GM03348 (cell line): ENCODE measurements around the gene RABL2A.
"Not testable (repeated sequence)": the region's sequence is repeated elsewhere in the genome, so short reads cannot be mapped to it uniquely, and the experiment has no call there.

ENCODE experiments used
- DNase-seq: peaks from one replicate; pipeline ENCODE4 v3.0.0; 2012; ENCODE audit warnings: low spot score

The RABL2A gene

DNA sequence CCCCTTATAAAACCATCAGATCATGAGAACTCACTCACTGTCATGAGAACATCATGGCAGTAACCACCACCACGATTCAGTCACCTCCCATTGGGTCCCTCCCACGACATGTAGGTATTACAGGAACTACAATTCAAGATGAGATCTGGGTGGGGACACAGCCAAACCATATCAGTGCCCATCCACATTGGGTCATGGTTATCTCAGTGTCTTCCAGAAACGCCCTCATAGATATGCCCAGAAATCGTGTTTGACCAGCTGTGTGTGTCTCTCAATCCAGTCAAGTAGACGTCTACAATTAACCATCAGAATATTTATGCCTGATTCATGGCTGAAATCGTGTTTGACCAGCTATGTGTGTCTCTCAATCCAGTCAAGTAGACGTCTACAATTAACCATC lies 17.2 kb upstream of the RABL2A start:
- DNase-seq = not testable (repeated sequence)

DNA sequence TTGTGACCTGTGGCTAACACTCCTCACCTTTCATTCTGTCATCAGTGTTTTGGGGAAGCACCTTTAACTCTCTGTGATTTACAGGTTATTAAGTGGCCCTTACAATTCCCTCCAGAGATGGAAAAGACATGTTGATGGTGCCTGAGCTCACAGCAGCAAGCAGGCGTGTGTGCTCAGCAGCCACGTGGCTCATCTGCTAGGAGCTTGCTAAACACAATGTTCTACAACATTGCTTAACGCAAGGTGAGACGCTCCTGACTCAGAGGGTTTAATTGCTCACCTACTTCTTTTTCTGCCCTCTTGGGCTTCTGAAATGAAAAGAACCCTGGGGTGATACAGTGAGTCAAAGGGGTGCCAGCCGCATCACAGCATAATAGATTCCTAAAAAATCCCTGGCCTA lies 6.1 kb upstream of the RABL2A start:
- DNase-seq = not testable (repeated sequence)

DNA sequence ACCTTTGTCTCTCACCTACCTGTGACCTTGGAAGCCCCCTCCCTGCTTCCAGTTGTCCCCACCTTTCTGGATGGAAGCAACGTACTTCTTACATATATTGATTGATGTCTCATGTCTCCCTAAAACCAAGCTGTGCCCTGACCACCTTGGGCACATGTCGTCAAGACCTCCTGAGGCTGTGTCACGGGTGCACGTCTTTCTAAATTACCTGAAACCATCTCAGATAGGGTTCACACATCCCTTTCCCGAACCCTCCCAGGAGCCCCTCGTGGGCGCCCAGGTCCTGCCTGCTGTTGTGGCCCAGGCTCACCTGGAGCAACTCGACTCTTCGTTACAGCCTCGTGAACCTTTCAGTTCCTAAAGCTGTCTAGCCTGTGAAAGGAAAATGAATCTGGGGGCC lies 1.2 kb upstream of the RABL2A start:
- DNase-seq = not testable (repeated sequence)

DNA sequence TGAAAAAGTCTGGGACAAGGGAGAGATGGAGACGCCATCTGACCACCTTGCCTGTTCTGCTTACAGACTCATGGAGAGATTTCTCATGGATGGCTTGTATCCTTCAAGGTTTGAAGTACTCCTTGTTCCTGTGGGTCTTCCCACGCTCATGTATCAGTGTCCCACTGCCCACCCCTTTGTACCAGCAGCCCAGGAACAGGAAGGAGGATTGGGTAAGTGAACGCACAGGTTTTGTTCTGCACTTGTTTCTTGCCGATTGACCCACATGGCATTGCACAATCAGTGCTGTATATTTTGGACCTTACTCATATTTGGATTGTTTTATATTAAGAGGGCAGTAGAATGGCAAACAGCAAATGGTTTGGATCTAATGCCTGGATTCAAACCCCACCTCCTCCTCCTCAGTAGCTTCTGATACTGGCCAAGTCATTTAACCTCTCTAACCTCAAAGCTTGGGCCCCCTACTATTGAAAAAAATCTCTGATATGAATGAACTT lies 5.8 kb downstream of the RABL2A start:
- not testable (repeated sequence) for DNase-seq

DNA sequence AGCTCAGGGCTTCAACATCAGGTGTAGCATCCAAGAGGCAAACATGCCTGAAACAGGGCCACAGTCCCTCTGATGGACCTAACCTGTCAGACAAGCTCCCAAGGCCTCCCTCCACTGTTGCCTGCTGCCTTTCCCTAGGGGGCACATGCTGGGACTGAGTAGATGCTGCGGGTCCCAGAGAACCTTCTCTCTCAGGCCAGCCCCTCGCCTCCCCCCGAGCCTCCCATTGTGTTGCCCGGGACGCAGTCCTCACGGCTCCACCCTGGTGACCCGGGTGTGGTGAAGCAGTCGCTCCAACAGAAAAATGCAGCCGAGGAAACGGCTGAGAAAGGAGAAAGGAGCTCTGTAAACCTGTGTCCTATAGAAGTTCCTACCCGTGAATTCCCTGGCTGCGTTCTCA lies 8.3 kb downstream of the RABL2A start:
- DNase-seq = not testable (repeated sequence)

DNA sequence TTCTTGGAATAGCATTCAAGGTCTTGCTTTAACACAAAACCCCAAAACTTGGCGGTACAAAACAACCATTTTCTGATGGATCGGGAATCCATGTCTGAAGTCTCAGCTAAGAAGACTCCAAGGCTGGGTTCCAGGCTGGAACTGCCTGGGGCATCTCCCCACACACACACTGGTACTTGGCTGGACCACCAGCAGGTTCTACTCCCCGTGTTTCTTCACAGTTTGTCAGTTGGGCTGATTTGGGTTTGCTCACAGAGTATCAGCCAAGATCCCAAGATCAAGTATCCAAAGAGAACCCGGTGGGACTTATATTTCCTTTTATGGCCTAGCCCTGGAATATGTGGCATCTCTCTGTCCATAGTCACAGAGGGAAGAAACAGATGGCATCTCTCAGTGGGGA lies 9.2 kb downstream of the RABL2A start:
- DNase-seq = not testable (repeated sequence)

DNA sequence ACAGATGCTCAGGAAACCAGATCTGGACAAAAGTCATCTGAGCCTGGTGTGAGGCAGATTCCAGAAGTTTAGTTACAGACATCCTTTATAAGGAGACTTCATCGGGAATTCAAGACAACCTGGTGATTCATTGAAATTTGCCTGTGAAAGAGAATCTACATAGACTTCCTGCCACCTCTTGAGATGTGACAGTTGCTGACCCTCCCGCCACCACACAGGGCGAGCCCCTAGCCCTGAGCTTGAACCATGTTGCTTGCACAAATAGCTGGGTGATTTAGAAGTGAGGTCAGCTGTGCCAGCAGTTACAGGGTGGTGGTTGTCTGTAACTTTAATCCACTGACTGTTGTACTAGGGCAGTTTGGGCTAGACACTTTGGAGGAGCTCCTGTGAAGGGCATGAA lies 11.0 kb downstream of the RABL2A start:
- not testable (repeated sequence) for DNase-seq

DNA sequence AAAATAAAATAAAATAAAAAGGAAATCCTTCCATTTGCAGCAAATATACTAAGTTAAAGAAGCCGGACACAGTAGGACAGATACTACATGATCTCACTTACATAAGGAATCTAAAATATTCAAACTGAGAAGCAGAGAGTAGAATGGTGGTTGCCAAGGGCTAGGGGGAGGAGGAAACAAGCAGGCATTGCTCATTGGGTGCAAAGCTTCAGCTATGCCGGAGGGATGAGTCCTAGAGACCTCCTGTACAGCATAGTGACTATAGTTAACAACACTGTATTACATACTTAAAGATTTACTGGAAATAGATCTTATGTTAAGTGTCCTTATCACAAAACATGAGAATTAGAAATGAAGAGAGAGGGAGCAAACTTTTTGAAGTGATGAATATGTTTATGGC lies 19.2 kb downstream of the RABL2A start:
- not testable (repeated sequence) for DNase-seq

DNA sequence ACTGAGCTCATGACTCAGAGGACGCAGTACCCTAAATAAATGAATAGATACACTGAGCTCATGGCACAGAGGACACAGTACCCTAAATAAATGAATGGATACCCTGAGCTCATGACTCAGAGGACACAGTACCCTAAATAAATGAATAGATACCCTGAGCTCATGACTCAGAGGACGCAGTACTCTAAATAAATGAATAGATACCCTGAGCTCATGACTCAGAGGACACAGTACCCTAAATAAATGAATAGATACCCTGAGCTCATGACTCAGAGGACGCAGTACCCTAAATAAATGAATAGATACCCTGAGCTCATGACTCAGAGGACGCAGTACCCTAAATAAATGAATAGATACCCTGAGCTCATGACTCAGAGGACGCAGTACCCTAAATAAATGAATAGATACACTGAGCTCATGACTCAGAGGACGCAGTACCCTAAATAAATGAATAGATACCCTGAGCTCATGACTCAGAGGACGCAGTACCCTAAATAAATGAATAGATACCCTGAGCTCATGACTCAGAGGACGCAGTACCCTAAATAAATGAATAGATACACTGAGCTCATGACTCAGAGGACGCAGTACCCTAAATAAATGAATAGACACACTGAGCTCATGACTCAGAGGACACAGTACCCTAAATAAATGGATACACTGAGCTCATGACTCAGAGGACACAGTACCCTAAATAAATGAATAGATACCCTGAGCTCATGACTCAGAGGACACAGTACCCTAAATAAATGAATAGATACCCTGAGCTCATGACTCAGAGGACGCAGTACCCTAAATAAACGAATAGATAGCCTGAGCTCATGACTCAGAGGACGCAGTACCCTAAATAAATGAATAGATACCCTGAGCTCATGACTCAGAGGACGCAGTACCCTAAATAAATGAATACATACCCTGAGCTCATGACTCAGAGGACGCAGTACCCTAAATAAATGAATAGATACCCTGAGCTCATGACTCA lies 24.1 kb downstream of the RABL2A start:
- not testable (repeated sequence) for DNase-seq

DNA sequence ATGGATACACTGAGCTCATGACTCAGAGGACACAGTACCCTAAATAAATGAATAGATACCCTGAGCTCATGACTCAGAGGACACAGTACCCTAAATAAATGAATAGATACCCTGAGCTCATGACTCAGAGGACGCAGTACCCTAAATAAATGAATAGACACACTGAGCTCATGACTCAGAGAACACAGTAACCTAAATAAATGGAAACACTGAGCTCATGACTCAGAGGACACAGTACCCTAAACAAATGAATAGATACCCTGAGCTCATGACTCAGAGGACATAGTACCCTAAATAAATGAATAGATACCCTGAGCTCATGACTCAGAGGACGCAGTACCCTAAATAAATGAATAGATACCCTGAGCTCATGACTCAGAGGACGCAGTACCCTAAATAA lies 25.5 kb downstream of the RABL2A start:
- DNase-seq = not testable (repeated sequence)

DNA sequence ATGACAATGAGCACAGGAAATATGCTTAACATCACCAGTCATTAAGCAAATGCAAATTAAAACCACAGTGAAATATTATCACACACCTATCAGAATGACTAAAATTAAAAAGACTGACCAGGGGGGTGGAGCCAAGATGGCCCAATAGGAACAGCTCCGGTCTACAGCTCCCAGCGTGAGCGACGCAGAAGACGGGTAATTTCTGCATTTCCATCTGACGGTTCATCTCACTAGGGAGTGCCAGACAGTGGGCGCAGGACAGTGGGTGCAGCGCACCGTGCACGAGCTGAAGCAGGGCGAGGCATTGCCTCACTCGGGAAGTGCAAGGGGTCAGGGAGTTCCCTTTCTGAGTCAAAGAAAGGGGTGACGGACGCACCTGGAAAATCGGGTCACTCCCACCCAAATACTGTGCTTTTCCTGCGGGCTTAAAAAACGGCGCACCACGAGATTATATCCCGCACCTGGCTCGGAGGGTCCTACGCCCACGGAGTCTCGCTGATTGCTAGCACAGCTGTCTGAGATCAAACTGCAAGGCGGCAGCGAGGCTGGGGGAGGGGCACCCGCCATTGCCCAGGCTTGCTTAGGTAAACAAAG lies 29.1 kb downstream of the RABL2A start:
- DNase-seq = not testable (repeated sequence)

DNA sequence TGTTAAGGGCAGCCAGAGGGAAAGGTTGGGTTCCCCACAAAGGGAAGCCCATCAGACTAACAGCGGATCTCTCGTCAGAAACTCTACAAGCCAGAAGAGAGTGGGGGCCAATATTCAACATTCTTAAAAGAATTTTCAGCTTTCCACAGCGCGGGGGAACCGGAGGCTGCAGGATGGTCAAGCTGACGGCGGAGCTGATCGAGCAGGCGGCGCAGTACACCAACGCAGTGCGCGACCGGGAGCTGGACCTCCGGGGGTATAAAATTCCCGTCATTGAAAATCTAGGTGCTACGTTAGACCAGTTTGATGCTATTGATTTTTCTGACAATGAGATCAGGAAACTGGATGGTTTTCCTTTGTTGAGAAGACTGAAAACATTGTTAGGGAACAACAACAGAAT lies 30.7 kb downstream of the RABL2A start:
- DNase-seq = not testable (repeated sequence)

DNA sequence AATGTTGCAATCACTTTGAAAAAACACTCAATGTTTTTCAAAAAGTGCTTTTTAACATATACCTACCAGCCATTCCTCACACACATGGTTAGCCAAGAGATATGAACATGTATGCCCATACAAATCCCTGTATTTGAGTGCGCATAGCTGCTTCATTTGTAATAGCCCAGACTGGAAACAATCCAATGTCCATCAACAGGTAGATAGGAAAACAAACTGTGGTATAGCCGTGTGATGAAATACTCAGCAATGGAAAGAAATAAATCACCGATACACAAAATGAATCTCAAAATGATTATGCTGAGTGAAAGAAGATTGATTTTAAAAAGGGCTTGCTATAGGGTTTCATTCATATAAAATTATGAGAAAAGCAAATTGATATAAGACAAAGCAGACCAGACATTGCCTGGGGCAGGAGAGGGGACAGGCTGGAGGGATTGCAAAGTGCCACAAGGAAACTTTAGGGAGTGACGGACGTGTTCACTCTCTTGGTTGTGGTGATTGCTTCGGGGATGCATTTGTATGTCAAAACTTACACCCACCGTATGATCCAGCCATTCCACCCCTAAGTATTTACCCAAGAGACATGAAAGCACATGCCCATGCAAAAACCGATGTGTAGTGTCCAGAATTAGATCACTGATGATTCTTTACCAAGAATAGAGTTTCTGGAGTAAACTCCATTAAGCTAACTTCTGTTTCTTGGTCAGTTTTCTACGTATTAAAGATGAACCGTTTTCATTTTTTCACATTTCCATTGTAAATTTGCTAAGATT lies 36.4 kb downstream of the RABL2A start:
- not testable (repeated sequence) for DNase-seq

DNA sequence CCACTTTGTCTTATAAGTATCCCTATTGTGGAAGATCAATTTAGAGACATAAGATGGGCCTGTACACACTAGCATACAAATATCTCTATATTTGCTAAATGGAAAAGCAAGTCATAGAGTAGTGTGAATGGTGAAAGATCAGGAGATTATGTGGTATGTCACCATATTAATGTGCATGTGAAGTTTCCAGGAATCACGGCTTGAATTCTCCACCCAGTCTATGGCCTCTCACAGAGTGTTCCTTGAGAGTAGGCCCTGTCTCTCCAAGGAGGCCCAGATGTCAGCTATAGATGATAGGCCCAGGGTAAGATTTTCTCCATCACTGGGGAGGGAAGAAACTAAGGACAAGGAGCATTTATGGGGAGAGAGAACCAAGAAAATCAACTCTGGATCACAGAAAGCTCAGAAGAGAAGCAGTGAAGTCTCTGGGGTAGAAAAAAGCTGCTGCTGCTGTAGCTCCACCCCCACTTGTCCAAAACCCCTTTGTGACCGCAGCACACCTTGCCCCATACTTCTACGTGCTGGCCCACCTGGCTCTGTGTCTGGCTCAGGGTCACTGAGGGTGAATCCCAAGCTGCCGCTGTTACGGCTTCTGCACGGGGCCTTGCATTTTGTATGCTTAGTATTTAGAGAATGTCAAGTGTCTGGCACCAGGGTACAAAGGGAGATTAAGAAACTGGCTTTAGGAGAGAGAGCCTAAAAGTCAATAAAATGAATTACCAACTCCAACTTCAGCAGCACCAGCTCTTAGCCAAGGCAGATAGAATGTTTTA lies 37.9 kb downstream of the RABL2A start:
- DNase-seq = not testable (repeated sequence)

DNA sequence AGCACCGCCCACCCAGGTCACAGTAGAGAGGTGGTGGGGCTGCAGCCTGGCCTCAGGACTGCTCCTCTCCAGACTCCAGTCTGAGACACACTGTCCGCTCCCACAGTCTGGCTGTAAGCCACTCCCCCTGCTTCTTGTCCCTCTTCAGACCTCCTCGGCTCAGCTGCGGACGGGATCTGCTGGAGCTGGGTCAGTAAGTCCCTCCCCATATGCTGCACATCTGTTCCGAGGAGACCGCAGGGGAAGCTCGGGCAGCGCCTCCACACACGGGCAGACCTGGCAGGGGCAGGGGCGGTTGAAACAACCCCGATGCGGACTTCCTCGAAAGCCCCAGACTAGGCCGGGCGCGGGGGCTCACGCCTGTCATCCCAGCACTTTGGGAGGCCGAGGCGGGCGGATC lies 41.9 kb downstream of the RABL2A start:
- not testable (repeated sequence) for DNase-seq

DNA sequence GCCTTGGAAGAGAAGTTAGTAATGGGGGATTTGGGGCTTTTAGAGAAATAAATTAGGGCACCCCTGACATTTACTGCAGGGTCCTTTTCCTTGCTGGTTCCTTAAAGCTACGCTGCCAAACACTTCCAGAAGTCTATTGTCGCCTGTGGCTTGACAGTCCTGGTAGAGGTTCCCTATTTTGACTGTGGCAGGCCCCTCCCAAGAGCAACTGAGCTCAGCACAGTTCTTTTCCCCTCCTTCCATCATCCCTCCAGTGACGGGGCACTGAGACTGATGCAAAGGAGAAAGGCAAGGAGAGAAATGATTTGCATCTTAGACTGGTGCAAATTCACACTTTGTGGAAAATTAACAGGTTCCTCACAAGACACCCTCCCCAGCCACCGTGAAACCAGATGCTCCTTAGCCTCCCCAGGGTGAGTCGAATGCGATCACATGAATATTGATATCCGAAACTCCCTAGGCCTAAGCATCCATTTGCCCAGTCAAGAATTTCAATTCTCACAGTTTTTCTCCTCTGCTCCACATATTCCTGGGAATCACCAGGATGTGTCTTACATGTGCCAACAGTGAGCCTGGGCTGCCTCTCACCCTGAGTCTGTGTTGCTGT lies 45.4 kb downstream of the RABL2A start:
- DNase-seq = no peak

DNA sequence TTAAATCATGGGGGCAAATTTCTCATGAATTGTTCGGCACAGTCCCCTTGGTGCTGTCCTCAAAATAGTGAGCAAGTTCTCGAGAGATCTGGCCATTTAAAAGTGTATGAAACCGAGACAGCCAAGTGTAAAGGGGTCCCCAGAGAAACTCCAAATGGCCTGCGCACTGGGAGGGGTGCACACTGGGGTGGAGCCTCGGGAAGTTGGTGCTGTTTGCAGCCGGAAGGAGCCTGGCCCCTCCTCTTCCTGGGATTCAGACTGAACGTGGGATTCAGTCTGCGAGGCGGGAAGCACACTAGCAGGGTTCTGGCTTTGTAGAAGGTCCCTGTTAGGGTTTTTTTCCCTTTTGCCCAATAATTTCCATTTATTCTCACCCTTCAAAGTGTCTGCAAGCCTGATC lies 48.8 kb downstream of the RABL2A start:
- DNase-seq = no peak

DNA sequence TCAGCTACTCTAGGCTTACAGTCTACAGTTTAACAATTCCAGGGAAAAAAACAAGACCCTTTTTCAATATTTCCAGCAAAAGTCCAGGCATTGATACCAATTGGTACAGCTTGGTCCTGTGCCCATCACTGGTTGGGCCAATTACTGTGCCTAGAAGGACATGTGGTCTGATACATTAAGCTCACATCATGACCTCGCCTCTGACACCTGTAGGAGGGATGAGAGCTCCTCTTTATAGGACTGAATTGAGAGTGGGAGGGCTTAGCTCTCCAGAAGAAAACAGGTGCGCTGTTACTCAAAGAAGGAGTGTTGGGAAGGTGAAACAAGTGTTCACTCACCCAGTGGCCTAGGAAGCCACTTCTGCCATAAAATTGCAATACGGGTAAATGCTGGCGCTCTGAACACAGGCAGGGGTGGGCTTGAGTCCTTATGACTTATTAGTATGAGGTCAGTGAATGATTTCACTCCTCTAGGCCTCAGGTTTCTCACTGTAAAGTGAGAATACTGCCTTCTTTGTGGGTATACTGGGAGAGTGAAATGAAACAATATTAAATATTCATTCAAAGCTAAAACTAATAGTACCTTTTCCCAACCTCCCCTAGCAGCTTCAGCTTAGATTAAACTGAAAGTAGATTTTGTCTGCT lies 49.7 kb downstream of the RABL2A start:
- no peak for DNase-seq

DNA sequence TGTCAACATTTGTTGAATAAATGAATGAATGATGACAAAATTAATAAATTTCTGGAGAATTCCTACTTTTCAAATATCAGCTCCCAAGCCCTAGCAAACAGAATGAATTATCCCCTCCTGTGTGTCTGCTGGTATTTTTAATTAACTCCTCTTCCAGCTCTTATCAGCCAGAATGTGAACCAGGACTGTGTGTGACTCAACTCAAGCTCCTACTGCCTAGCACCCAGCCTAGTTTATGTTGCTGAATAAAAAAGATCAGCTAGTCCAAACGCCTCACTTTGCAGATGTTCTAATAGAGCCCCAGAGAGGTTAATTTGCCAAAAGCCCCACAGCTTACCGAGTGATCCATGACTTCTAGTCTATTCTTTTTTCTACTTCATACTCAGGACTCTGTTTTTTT lies 50.3 kb downstream of the RABL2A start:
- no peak for DNase-seq

DNA sequence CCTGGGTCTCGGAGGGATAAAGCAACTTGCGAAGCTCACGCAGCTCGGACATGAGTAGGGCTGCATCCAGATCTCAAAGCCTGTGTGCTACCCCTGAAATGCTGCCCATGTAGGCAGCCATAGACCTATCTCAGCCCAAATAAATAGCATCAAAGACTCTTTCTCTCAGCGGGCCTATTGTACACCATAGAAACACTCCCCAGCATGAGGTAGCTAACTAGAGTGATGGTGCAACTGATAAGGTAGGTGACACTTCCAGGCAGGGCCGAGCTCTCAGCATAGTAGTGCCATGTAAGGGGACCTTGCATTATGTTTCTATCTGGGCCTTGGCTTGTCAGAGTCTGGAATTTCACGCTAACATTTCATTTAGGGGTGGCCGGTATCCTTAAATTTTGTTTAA lies 52.4 kb downstream of the RABL2A start:
- no peak for DNase-seq

DNA sequence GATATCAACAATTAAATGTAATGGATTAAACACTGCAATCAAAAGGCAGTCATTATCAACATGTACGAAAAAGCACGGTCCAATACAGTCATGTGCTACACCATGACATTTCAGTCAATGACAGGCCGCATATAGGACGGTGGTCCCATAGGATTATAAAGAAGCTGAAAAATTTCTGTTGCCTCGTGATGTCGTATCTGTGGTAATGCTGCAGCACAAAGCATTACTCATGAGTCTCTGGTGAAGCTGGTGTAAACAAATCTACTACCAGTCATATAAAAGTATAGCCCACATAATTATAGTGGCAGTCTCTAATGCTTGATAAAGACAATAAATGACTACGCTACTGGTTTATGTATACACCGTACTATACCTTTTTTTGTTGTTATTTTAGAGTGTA lies 58.4 kb downstream of the RABL2A start:
- no peak for DNase-seq
